Stimulated activated CD4-positive, alpha-beta T cell treated with anti-CD3 and anti-CD28 coated beads, TNF-alpha, amount 100 ng/mL, for 48 hours (primary cell): Measurements from ENCODE around the gene DOCK1.
"Not testable (repeated sequence)": the region's sequence is repeated elsewhere in the genome, so short reads cannot be mapped to it uniquely, and the experiment has no call there.

Source experiments
- DNase-seq, 3 donors: peaks; one replicate each; pipeline ENCODE4 v3.0.0-alpha.2; 2020; ENCODE audit warnings: low read depth in 3 of 3

Gene DOCK1

DNA sequence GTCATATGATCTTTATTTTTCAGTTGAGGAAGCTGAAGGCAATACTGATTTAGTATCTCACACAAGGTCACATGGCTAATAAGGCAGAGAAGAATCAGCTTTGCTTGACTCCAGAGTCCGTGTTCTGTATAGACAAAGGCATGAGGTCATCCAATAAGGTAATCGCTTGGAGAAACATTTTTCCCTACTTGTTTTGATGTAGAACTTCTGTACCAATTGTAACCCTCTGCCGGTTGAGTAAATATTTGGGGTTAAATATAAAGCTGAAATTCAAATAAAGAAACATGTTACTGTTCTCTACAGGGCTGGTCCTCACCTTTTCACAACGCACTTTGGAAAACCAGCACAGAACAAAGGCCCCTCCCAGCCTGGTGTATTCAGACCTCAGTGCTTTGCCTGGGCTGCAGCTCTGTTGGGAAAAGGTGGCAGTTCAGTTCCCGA, 374.1 kb downstream of the DOCK1 start:
- DNase-seq: no peak

DNA sequence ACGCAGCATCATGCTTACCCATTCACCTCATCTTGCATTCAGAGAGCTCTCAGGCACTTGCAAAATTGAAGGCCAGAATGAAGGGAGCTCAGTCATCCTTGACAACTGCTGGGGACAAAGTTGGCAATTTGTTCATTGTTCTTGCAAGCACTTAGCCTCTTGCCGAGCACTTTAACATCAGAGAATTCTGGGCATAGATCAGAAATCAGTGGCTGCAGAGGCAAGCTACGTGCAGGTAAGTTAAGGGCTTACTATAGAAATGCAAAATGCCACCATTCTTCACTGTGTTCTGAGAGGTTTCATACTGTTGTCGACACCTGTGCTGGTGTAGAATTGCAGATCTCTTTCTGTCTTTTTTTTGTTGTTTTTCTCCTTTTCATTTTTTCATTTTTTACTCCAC, 375.2 kb downstream of the DOCK1 start:
- no peak for DNase-seq

- DNase-seq: no peak
These were observed 377.8 kb downstream of the DOCK1 start for GRCh38 chr10:127283017-127283416.

DNA sequence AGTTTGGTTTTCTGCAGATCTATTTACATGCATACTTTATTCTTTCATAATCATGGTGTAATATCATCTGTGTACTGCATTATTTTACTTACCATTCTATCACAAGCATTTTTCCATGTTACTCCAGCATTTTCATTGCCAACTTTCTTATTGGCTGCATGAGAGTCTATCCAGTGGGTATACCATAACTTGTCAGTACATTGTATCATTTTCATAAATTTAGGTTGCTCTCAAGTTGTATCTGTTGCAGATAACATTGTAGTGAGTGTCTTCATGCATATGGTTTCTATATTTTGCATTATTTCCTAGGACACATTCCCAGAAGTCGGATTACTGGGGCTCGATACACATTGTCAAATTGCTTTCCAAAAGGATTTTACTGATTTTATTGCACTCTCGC, 378.3 kb downstream of the DOCK1 start:
- no peak for DNase-seq

- no peak for DNase-seq
These were observed 385.6 kb downstream of the DOCK1 start for GRCh38 chr10:127290850-127291249.

- no peak for DNase-seq
These were observed 386.1 kb downstream of the DOCK1 start for GRCh38 chr10:127291329-127291728.

DNA sequence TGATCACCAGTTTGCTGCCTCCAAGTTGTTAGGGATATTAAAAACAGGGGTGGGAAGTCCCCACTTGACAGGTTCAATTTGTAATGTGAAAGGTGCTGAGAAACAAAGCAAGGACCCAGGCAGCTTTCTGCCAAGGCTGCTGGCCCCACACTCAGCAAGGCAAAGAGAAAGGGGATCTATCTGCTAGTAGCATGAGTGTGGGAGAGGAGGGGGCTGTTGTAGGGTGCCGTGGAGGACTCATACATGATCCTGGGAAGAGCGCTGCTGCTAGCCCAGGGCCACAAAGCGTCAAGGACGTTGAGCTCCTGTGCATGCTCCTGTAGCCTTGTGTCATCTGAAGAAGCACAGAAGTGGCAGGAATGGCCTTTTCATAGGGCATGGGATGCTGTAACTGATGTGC, 387.7 kb downstream of the DOCK1 start:
- DNase-seq: no peak

GRCh38 chr10:127293640-127294039, 388.4 kb downstream of the DOCK1 start:
- DNase-seq: peak; percentile 1 to 21 (median 19)

DNA sequence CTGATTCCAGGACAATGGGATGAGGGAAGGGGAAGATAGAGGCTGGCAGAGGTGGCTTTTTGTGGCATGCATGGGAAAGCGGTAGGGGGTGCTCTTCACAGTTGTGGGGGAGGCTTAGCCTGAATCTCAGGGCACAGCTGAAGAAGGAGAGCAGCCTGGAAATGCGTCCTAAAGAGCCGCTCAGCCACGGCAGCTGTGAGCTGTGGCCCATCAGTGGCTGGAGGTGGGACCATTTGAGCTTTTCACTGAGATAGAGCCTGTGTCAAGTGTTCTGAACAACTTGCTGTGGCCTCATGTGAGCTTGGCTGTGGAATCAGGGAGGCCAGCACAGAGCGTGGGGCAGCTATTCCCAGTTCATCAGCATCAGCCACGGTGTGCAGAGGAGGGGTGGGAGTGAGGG, 391.5 kb downstream of the DOCK1 start:
- no peak for DNase-seq

- no peak for DNase-seq
These were observed 393.2 kb downstream of the DOCK1 start for GRCh38 chr10:127298381-127298780.

GRCh38 chr10:127299192-127299591, 394.0 kb downstream of the DOCK1 start:
- not testable (repeated sequence) for DNase-seq

DNA sequence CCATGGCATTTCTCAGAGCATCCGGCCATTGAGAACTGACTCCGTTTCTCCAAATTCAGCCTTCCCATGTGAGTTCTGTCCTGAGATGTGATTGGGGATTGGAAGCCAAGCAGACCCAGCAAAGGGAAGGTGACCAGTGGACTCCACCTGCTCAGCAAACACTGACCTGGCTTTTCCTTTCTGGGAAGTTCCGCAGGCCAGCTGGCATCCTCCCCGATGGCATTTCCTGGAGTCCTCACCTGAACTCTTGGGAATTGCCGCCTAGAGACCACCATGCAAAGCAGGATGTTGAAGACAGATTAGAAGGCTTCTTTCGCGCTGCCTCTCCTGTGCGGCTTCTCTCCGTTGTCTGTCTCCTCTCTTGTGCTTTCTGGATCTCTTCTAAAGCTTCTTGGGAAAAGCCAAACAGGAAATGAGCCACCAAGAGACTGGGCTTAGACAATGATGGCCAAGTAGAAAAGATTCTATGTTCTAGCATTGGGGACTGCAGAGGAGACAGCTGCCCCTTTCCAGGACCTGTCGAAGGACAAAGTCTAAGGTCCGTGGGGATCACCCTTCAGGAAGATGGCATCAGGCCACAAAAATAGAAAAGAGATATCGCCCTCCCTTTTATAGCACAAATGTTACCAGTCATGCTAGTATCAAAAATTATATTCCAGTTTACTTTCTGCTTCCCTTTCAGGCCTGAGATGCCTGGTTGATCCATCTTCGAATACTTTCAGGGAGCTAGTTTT, 394.9 kb downstream of the DOCK1 start:
- no peak for DNase-seq

DNA sequence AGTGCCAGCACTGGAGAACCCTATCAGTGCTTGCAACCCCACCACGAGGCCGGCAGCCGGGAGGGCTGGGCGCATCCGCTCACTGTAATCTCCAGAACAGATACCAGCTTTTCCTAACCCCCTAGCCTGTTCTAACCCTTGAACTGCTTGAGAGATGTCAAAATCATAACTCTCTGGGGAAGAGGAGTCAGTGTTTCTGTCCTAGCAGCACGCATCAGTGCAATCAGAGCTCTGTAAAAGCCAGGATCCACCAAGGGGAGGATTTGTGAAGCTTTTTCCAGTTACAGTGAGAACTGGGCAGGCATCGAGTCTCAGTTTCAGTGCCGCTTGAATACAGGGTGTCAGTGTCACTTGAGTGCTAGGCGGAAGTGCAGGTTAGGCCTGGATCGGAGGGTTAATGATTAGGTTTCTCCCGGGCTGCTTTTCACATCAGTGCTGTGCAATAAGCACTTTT, 395.7 kb downstream of the DOCK1 start:
- DNase-seq: no peak

GRCh38 chr10:127302343-127302742, 397.1 kb downstream of the DOCK1 start:
- DNase-seq: no peak

GRCh38 chr10:127303105-127303504, 397.9 kb downstream of the DOCK1 start:
- DNase-seq: no peak

GRCh38 chr10:127303746-127304145, 398.5 kb downstream of the DOCK1 start:
- DNase-seq: no peak

GRCh38 chr10:127306479-127306878, 401.3 kb downstream of the DOCK1 start:
- no peak for DNase-seq

- DNase-seq: no peak
These were observed 402.1 kb downstream of the DOCK1 start for GRCh38 chr10:127307338-127307737.

- no peak for DNase-seq
These were observed 402.8 kb downstream of the DOCK1 start for GRCh38 chr10:127308031-127308430.

GRCh38 chr10:127309619-127310018, 404.4 kb downstream of the DOCK1 start:
- not testable (repeated sequence) for DNase-seq

DNA sequence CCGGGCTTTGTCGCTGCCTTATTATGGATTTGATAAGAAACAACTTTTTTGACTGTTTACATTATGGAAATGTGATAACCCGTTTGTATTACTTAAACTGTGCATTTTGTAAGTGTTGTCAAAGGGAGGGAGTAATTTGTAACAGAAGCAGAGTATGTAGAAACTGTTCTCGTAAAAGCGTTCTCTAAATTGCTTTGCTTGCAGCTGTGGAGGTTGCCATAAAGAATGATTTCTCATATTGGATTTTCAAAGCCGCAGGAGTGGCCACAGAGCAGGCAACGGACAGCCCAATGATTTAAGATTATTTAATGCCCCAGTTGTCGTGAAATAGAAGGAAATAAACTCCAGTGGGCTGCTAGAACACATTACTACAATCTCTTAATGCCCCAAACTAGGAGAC, 405.2 kb downstream of the DOCK1 start:
- no peak for DNase-seq

- DNase-seq: no peak
These were observed 405.7 kb downstream of the DOCK1 start for GRCh38 chr10:127310923-127311322.

DNA sequence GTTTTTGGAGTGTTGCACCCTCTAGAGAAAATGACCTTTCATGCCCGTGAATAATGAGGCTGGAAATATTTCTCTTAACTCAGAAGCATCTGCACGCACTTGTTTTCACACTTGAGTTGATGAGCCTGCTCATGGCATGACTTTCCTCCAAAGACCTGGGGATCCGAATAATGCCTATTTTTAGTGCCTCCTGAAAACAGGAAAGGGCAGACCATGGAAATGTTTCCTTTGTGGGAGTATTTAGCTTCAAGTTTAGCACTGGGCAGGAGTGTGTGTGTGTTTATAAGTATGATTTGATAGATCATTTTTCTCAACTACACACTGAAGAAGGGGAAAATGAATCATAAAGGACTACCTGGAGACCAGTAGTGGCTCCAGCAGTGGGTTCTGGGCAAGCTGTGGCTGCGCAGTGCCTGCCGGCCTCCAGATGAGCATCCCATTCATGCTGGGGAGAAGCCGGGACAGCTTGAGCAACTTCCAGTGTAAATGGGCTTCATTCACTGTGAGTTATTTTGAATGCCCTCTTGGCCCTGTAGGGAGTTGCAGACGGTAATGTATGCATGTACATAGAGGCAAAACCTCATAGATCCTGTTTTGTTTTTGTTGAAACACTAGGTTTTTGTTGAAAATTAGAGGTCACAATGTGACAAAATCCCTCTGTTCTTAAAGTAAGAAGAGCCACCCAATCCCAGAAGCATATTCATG, 408.9 kb downstream of the DOCK1 start:
- no peak for DNase-seq
